Stomach (tissue), 4 donors: ENCODE data around the gene SP1.

Experiments
- EP300 ChIP-seq: sonication (generic); formaldehyde crosslinking; IDR thresholded peaks from one replicate; pipeline ENCODE4 v1.6.1; 2017; ENCODE audit warnings: antibody characterized with exemption
- POLR2A ChIP-seq, 4 donors: fragments of 450-650 bp; IDR thresholded peaks; one replicate each; pipeline ENCODE4 v1.6.1; 2016; ENCODE audit warnings: antibody characterized with exemption in 4 of 4, control low read depth in 2 of 4, mild to moderate bottlenecking in 1 of 4, moderate library complexity in 1 of 4
- POLR2AphosphoS5 ChIP-seq, 3 donors: sonication (generic); formaldehyde crosslinking; IDR thresholded peaks; one replicate each; pipeline ENCODE4 v1.6.1; 2016; ENCODE audit warnings: antibody characterized with exemption in 3 of 3
- TF ChIP-seq, protein P1 (sequence below), 7 experiments: fragments of 450-650 bp in 4 of 7; fragments of 200-600 bp in 3 of 7; sonication (generic) in 3 of 7; IDR thresholded peaks; one replicate each; pipeline ENCODE4 v1.5.1; 2016 to 2019; ENCODE audit warnings: antibody characterized with exemption in 7 of 7, control low read depth in 2 of 7, mild to moderate bottlenecking in 1 of 7

- TF ChIP-seq, protein P1, sequence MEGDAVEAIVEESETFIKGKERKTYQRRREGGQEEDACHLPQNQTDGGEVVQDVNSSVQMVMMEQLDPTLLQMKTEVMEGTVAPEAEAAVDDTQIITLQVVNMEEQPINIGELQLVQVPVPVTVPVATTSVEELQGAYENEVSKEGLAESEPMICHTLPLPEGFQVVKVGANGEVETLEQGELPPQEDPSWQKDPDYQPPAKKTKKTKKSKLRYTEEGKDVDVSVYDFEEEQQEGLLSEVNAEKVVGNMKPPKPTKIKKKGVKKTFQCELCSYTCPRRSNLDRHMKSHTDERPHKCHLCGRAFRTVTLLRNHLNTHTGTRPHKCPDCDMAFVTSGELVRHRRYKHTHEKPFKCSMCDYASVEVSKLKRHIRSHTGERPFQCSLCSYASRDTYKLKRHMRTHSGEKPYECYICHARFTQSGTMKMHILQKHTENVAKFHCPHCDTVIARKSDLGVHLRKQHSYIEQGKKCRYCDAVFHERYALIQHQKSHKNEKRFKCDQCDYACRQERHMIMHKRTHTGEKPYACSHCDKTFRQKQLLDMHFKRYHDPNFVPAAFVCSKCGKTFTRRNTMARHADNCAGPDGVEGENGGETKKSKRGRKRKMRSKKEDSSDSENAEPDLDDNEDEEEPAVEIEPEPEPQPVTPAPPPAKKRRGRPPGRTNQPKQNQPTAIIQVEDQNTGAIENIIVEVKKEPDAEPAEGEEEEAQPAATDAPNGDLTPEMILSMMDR (IDR thresholded peaks at IDR 0.05) = no peak
- TF ChIP-seq POLR2AphosphoS5 (IDR thresholded peaks at IDR 0.05) (no peak), EP300 (no peak), POLR2A (IDR thresholded peaks at IDR 0.05) (no peak)
These were observed 22.9 kb downstream of the SP1 start for GRCh38 chr12:53402871-53403270.
